ENCODE data around the gene LSM4.
A peak's percentile ranks its signal among the peaks of the same experiment; 100 is the strongest.

The LSM4 gene

GRCh38 chr19:18290302-18291018 lies 32.4 kb downstream of the LSM4 start:
- DNase-seq, result no peak

GRCh38 chr19:18289471-18290301 lies 33.2 kb downstream of the LSM4 start:
- DNase-seq, result no peak

GRCh38 chr19:18287836-18288772 lies 34.8 kb downstream of the LSM4 start:
- no peak for DNase-seq

GRCh38 chr19:18286973-18287635 lies 35.8 kb downstream of the LSM4 start:
- DNase-seq, result no peak

- DNase-seq, result no peak
These were observed 38.0 kb downstream of the LSM4 start for GRCh38 chr19:18284712-18285360.

- no peak for DNase-seq
These were observed 39.5 kb downstream of the LSM4 start for GRCh38 chr19:18283338-18283737.

GRCh38 chr19:18282788-18283141 lies 40.1 kb downstream of the LSM4 start:
- no peak for DNase-seq

GRCh38 chr19:18282021-18282787 lies 40.7 kb downstream of the LSM4 start:
- peak; percentile 61 for DNase-seq

GRCh38 chr19:18281082-18282020 lies 41.5 kb downstream of the LSM4 start, which contains the start of gene JUND:
JUND (minus strand) TSS chr19:18281622; CDS start chr19:18281484, 138 bp downstream.
- DNase-seq, result peak; percentile 74

GRCh38 chr19:18280247-18281081 lies 42.4 kb downstream of the LSM4 start:
- DNase-seq, result peak; percentile 13

- DNase-seq, result peak; percentile 81
These were observed 43.2 kb downstream of the LSM4 start for GRCh38 chr19:18279516-18280246.

GRCh38 chr19:18279266-18279515 lies 43.7 kb downstream of the LSM4 start:
- no peak for DNase-seq

GRCh38 chr19:18278521-18279265 lies 44.2 kb downstream of the LSM4 start:
- DNase-seq, result no peak

- DNase-seq, result no peak
These were observed 48.0 kb downstream of the LSM4 start for GRCh38 chr19:18274781-18275356.

GRCh38 chr19:18274219-18274780 lies 48.6 kb downstream of the LSM4 start, which contains the start of gene IQCN:
IQCN (minus strand) TSS chr19:18274452; CDS start chr19:18269478, 4,974 bp downstream.
- DNase-seq, result no peak

GRCh38 chr19:18273561-18274218 lies 49.2 kb downstream of the LSM4 start:
- DNase-seq, result no peak
